ENCODE data around the gene CPPED1.
"Not testable (repeated sequence)": the region's sequence is repeated elsewhere in the genome, so short reads cannot be mapped to it uniquely, and the experiment has no call there.

The CPPED1 gene

GRCh38 chr16:12801511-12802042, 2.1 kb downstream of the CPPED1 start:
- peaks cover 65% of the 10 kb centered on the region for H3K4me1 ChIP-seq (ENCODE audit: control insufficient read depth, insufficient read depth, low read length)
- peak overlapping the region; percentile 83 for H3K4me2 ChIP-seq (ENCODE audit: low read length)
- H3K9me3 ChIP-seq (replicated peaks; ENCODE audit: low read length), result no peaks in the 10 kb centered on the region
- H3K9ac ChIP-seq (ENCODE audit: low read depth, low read length), result peak overlapping the region; percentile 89
- peaks cover 8% of the 10 kb centered on the region for H3K36me3 ChIP-seq (ENCODE audit: insufficient read depth, low read length)
- H3K27me3 ChIP-seq (ENCODE audit: control insufficient read depth, insufficient read depth, low read length), result no peaks in the 10 kb centered on the region
- H3K4me3 ChIP-seq (ENCODE audit: low read length), result peak overlapping the region; percentile 91

GRCh38 chr16:12800817-12801216, 2.9 kb downstream of the CPPED1 start:
- H3K9ac ChIP-seq (ENCODE audit: low read depth, low read length), result peak overlapping the region; percentile 78
- H3K4me3 ChIP-seq (ENCODE audit: low read length), result peak overlapping the region; percentile 23
- H3K4me1 ChIP-seq (ENCODE audit: control insufficient read depth, insufficient read depth, low read length), result peaks cover 69% of the 10 kb centered on the region

GRCh38 chr16:12799996-12800395, 3.7 kb downstream of the CPPED1 start:
- peaks cover 68% of the 10 kb centered on the region for H3K4me1 ChIP-seq (ENCODE audit: control insufficient read depth, insufficient read depth, low read length)
- peaks cover 20% of the 10 kb centered on the region for H3K36me3 ChIP-seq (ENCODE audit: insufficient read depth, low read length)
- not testable (repeated sequence) for H3K4me3 ChIP-seq (ENCODE audit: low read length); H3K27me3 ChIP-seq (ENCODE audit: control insufficient read depth, insufficient read depth, low read length); H3K9me3 ChIP-seq (replicated peaks; ENCODE audit: low read length); H3K4me2 ChIP-seq (ENCODE audit: low read length)
- H3K9ac ChIP-seq (ENCODE audit: low read depth, low read length), result peak overlapping the region; percentile 78

More at GRCh38 chr16:12800817-12801216, 2.9 kb downstream of the CPPED1 start:
- Histone ChIP-seq H3K4me2 (ENCODE audit: low read length) (peak overlapping the region; percentile 48), H3K9me3 (replicated peaks; ENCODE audit: low read length) (no peaks in the 10 kb centered on the region), H3K36me3 (ENCODE audit: insufficient read depth, low read length) (peaks cover 13% of the 10 kb centered on the region), H3K27me3 (ENCODE audit: control insufficient read depth, insufficient read depth, low read length) (no peaks in the 10 kb centered on the region)

GRCh38 chr16:12798846-12799245, 4.8 kb downstream of the CPPED1 start:
- Histone ChIP-seq H3K4me2 (ENCODE audit: low read length) (no peak overlapping the region), H3K4me3 (ENCODE audit: low read length) (no peak overlapping the region), H3K9me3 (replicated peaks; ENCODE audit: low read length) (no peaks in the 10 kb centered on the region), H3K4me1 (ENCODE audit: control insufficient read depth, insufficient read depth, low read length) (peaks cover 62% of the 10 kb centered on the region), H3K9ac (ENCODE audit: low read depth, low read length) (peak overlapping the region; percentile 23), H3K27me3 (ENCODE audit: control insufficient read depth, insufficient read depth, low read length) (no peaks in the 10 kb centered on the region), H3K36me3 (ENCODE audit: insufficient read depth, low read length) (peaks cover 20% of the 10 kb centered on the region)

GRCh38 chr16:12798171-12798570, 5.5 kb downstream of the CPPED1 start:
- Histone ChIP-seq H3K36me3 (ENCODE audit: insufficient read depth, low read length) (peaks cover 20% of the 10 kb centered on the region), H3K4me2 (ENCODE audit: low read length) (no peak overlapping the region), H3K27me3 (ENCODE audit: control insufficient read depth, insufficient read depth, low read length) (no peaks in the 10 kb centered on the region), H3K4me3 (ENCODE audit: low read length) (no peak overlapping the region), H3K9ac (ENCODE audit: low read depth, low read length) (peak overlapping the region; percentile 23), H3K4me1 (ENCODE audit: control insufficient read depth, insufficient read depth, low read length) (peaks cover 62% of the 10 kb centered on the region), H3K9me3 (replicated peaks; ENCODE audit: low read length) (no peaks in the 10 kb centered on the region)

GRCh38 chr16:12796498-12796897, 7.2 kb downstream of the CPPED1 start:
- Histone ChIP-seq H3K4me2 (ENCODE audit: low read length) (no peak overlapping the region), H3K4me1 (ENCODE audit: control insufficient read depth, insufficient read depth, low read length) (peaks cover 48% of the 10 kb centered on the region), H3K4me3 (ENCODE audit: low read length) (no peak overlapping the region), H3K9ac (ENCODE audit: low read depth, low read length) (no peak overlapping the region), H3K9me3 (replicated peaks; ENCODE audit: low read length) (no peaks in the 10 kb centered on the region), H3K27me3 (ENCODE audit: control insufficient read depth, insufficient read depth, low read length) (no peaks in the 10 kb centered on the region), H3K36me3 (ENCODE audit: insufficient read depth, low read length) (peaks cover 20% of the 10 kb centered on the region)

- Histone ChIP-seq H3K9ac (ENCODE audit: low read depth, low read length) (no peak overlapping the region), H3K4me2 (ENCODE audit: low read length) (no peak overlapping the region), H3K27me3 (ENCODE audit: control insufficient read depth, insufficient read depth, low read length) (no peaks in the 10 kb centered on the region), H3K4me3 (ENCODE audit: low read length) (no peak overlapping the region), H3K36me3 (ENCODE audit: insufficient read depth, low read length) (peaks cover 20% of the 10 kb centered on the region), H3K4me1 (ENCODE audit: control insufficient read depth, insufficient read depth, low read length) (peaks cover 32% of the 10 kb centered on the region), H3K9me3 (replicated peaks; ENCODE audit: low read length) (no peaks in the 10 kb centered on the region)
These were observed 8.9 kb downstream of the CPPED1 start for GRCh38 chr16:12794486-12795387.

- Histone ChIP-seq H3K4me2 (ENCODE audit: low read length) (no peak overlapping the region), H3K4me1 (ENCODE audit: control insufficient read depth, insufficient read depth, low read length) (peaks cover 25% of the 10 kb centered on the region), H3K36me3 (ENCODE audit: insufficient read depth, low read length) (peaks cover 20% of the 10 kb centered on the region), H3K4me3 (ENCODE audit: low read length) (no peak overlapping the region), H3K9me3 (replicated peaks; ENCODE audit: low read length) (no peaks in the 10 kb centered on the region), H3K9ac (ENCODE audit: low read depth, low read length) (no peak overlapping the region), H3K27me3 (ENCODE audit: control insufficient read depth, insufficient read depth, low read length) (no peaks in the 10 kb centered on the region)
These were observed 9.8 kb downstream of the CPPED1 start for GRCh38 chr16:12793865-12794240.

- Histone ChIP-seq H3K27me3 (ENCODE audit: control insufficient read depth, insufficient read depth, low read length) (no peaks in the 10 kb centered on the region), H3K9me3 (replicated peaks; ENCODE audit: low read length) (no peaks in the 10 kb centered on the region), H3K4me2 (ENCODE audit: low read length) (no peak overlapping the region), H3K9ac (ENCODE audit: low read depth, low read length) (no peak overlapping the region), H3K4me3 (ENCODE audit: low read length) (no peak overlapping the region), H3K36me3 (ENCODE audit: insufficient read depth, low read length) (peaks cover 20% of the 10 kb centered on the region), H3K4me1 (ENCODE audit: control insufficient read depth, insufficient read depth, low read length) (peaks cover 20% of the 10 kb centered on the region)
These were observed 10.4 kb downstream of the CPPED1 start for GRCh38 chr16:12793120-12793864.

- not testable (repeated sequence) for H3K9ac ChIP-seq (ENCODE audit: low read depth, low read length); H3K4me3 ChIP-seq (ENCODE audit: low read length); H3K27me3 ChIP-seq (ENCODE audit: control insufficient read depth, insufficient read depth, low read length); H3K9me3 ChIP-seq (replicated peaks; ENCODE audit: low read length); H3K4me2 ChIP-seq (ENCODE audit: low read length)
- H3K4me1 ChIP-seq (ENCODE audit: control insufficient read depth, insufficient read depth, low read length), result peaks cover 17% of the 10 kb centered on the region
- H3K36me3 ChIP-seq (ENCODE audit: insufficient read depth, low read length), result peaks cover 26% of the 10 kb centered on the region
These were observed 11.2 kb downstream of the CPPED1 start for GRCh38 chr16:12792528-12792927.

GRCh38 chr16:12791340-12791739, 12.3 kb downstream of the CPPED1 start:
- no peaks in the 10 kb centered on the region for H3K9me3 ChIP-seq (replicated peaks; ENCODE audit: low read length)
- no peak overlapping the region for H3K4me2 ChIP-seq (ENCODE audit: low read length)
- H3K4me3 ChIP-seq (ENCODE audit: low read length), result no peak overlapping the region
- peaks cover 18% of the 10 kb centered on the region for H3K36me3 ChIP-seq (ENCODE audit: insufficient read depth, low read length)
- H3K4me1 ChIP-seq (ENCODE audit: control insufficient read depth, insufficient read depth, low read length), result peaks cover 9% of the 10 kb centered on the region
- no peaks in the 10 kb centered on the region for H3K27me3 ChIP-seq (ENCODE audit: control insufficient read depth, insufficient read depth, low read length)
- H3K9ac ChIP-seq (ENCODE audit: low read depth, low read length), result no peak overlapping the region

Data from skeletal muscle satellite cell (primary cell).